ENCODE data around the gene INIP. TPM values are rescaled to one million over a fixed set of nuclear protein-coding genes. Genes with fewer than 3 reads are reported as not detected.
"Not testable (repeated sequence)": the region's sequence is repeated elsewhere in the genome, so short reads cannot be mapped to it uniquely, and the experiment has no call there.

The INIP gene
- total and polyA plus RNA-seq, 2 donors (not counting 1 experiment from before 2014, with no cell fraction given) = 5.0 to 22.9 TPM

- Mint-ChIP-seq H3K9me3 (ENCODE audit: insufficient read depth) (no peaks in the 10 kb centered on the region), H3K4me3 (no peak overlapping the region), H3K27me3 (no peaks in the 10 kb centered on the region), H3K27ac (peak overlapping the region; percentile 80), H3K4me1 (peaks cover 23% of the 10 kb centered on the region)
- 17% methylated on average over 3 of the region's 3 CpGs for WGBS (ENCODE audit: insufficient coverage)
- ChIA-PET CTCF (interaction anchor here (1.0 to 1.1 kb wide), 2 partner anchors 67 to 94 kb away, joined by 3 to 4 read pairs; no protein-coding TSS in a partner anchor), POLR2A (no interaction called here)
- H3K4me2 ChIP-seq (replicated peaks; ENCODE audit: low read depth, low read length, poor library complexity, severe bottlenecking) = peak overlapping the region; percentile 45
- H3K79me2 ChIP-seq (ENCODE audit: control insufficient read depth, insufficient read depth, low read length) = no peaks in the 10 kb centered on the region
- intact Hi-C loops (cut with micrococcal nuclease) = no loop called here
- no peaks in the 10 kb centered on the region for H3K27me3 ChIP-seq (replicated peaks in 1 of 4; ENCODE audit: control extremely low read depth in 1 of 4, control insufficient read depth in 3 of 4, insufficient read depth in 4 of 4, low read length in 3 of 4)
- no peak for TF ChIP-seq CTCF (IDR thresholded peaks at IDR 0.05)
- no peak for TF ChIP-seq EZH2 (IDR thresholded peaks at IDR 0.05; ENCODE audit: borderline replicate concordance, insufficient read depth, low read depth, low read length, poor library complexity, severe bottlenecking)
- peak overlapping the region; percentile 4 to 41 for H3K27ac ChIP-seq (ENCODE audit: low read length in 2 of 2)
- no peak overlapping the region for H3K9ac ChIP-seq (ENCODE audit: low read length)
- no peaks in the 10 kb centered on the region for H4K20me1 ChIP-seq (ENCODE audit: control insufficient read depth, insufficient read depth, low read length, poor library complexity, severe bottlenecking)
- DNase-seq (peak; percentile 19), ATAC-seq (ENCODE audit: low read depth) (peak; percentile 17)
- H3K4me3 ChIP-seq (ENCODE audit: control extremely low read depth in 1 of 5, extremely low read depth in 1 of 5, insufficient read depth in 1 of 5, low read depth in 2 of 5, low read length in 4 of 5) = no peak overlapping the region
- peak overlapping the region; percentile 60 for H2AFZ ChIP-seq (ENCODE audit: insufficient read depth, low read depth, low read length, poor library complexity, severe bottlenecking)
- H3K4me1 ChIP-seq (ENCODE audit: control insufficient read depth in 2 of 2, insufficient read depth in 2 of 2, low read length in 2 of 2) = peaks cover 19 to 21% of the 10 kb centered on the region in 2 donors
- H3K36me3 ChIP-seq (replicated peaks in 1 of 2; ENCODE audit: control extremely low read depth in 1 of 2, control insufficient read depth in 1 of 2, extremely low read depth in 1 of 2, insufficient read depth in 2 of 2, low read length in 1 of 2) = no peaks in the 10 kb centered on the region
- peaks cover 0 to 3% (median 0%) of the 10 kb centered on the region in 3 donors for H3K9me3 ChIP-seq (ENCODE audit: control extremely low read depth in 1 of 3, control insufficient read depth in 2 of 3, insufficient read depth in 1 of 3, low read length in 2 of 3)
These were observed 8.0 kb upstream of the INIP start for GRCh38 chr9:112725961-112726360.

- H3K4me1 Mint-ChIP-seq = peaks cover 25% of the 10 kb centered on the region
- H3K27ac Mint-ChIP-seq; intact Hi-C loops (cut with micrococcal nuclease); DNase-seq; H2AFZ ChIP-seq (ENCODE audit: insufficient read depth, low read depth, low read length, poor library complexity, severe bottlenecking); H3K27me3 Mint-ChIP-seq; H3K9me3 ChIP-seq (ENCODE audit: control extremely low read depth in 1 of 3, control insufficient read depth in 2 of 3, insufficient read depth in 1 of 3, low read length in 2 of 3); H3K4me3 ChIP-seq (ENCODE audit: control extremely low read depth in 1 of 5, extremely low read depth in 1 of 5, insufficient read depth in 1 of 5, low read depth in 2 of 5, low read length in 4 of 5); H3K9me3 Mint-ChIP-seq (ENCODE audit: insufficient read depth); H3K79me2 ChIP-seq (ENCODE audit: control insufficient read depth, insufficient read depth, low read length); ATAC-seq (ENCODE audit: low read depth); H3K4me2 ChIP-seq (replicated peaks; ENCODE audit: low read depth, low read length, poor library complexity, severe bottlenecking); H3K27ac ChIP-seq (ENCODE audit: low read length in 2 of 2); H3K36me3 ChIP-seq (replicated peaks in 1 of 2; ENCODE audit: control extremely low read depth in 1 of 2, control insufficient read depth in 1 of 2, extremely low read depth in 1 of 2, insufficient read depth in 2 of 2, low read length in 1 of 2); H3K9ac ChIP-seq (ENCODE audit: low read length); POLR2A ChIA-PET; H3K4me3 Mint-ChIP-seq; H4K20me1 ChIP-seq (ENCODE audit: control insufficient read depth, insufficient read depth, low read length, poor library complexity, severe bottlenecking); CTCF ChIA-PET; H3K27me3 ChIP-seq (replicated peaks in 1 of 4; ENCODE audit: control extremely low read depth in 1 of 4, control insufficient read depth in 3 of 4, insufficient read depth in 4 of 4, low read length in 3 of 4): not testable (repeated sequence)
- H3K4me1 ChIP-seq (ENCODE audit: control insufficient read depth in 2 of 2, insufficient read depth in 2 of 2, low read length in 2 of 2) = peaks cover 19 to 25% of the 10 kb centered on the region in 2 donors
- WGBS (ENCODE audit: insufficient coverage) = no CpG with 5 or more reads among the region's 3 CpGs
These were observed 4.8 kb upstream of the INIP start for GRCh38 chr9:112722749-112723148.

Data from B cell (primary cell).